Measurements from ENCODE around the gene SGTA.

DNA sequence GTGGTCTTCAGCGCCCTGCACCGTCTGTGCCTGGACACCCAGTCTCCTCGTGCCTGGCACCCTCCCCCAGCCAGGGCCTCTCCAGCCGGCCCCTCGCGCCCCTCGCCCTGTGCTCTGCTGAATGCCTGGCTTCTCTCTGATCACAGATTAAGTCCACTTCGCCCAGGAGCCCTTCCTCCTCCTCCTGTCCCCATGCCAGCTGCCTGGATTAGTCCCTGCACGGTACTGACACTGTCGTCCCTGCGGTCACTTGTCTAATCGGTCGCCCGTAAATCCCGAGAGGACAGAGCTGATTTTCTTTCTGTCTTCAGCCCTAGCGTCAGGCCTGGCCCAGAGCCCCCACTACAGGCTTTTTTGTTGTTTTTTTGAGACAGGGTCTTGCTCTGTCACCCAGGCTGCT, 8.8 kb upstream of the SGTA start:
- TF ChIP-seq, protein P1, sequence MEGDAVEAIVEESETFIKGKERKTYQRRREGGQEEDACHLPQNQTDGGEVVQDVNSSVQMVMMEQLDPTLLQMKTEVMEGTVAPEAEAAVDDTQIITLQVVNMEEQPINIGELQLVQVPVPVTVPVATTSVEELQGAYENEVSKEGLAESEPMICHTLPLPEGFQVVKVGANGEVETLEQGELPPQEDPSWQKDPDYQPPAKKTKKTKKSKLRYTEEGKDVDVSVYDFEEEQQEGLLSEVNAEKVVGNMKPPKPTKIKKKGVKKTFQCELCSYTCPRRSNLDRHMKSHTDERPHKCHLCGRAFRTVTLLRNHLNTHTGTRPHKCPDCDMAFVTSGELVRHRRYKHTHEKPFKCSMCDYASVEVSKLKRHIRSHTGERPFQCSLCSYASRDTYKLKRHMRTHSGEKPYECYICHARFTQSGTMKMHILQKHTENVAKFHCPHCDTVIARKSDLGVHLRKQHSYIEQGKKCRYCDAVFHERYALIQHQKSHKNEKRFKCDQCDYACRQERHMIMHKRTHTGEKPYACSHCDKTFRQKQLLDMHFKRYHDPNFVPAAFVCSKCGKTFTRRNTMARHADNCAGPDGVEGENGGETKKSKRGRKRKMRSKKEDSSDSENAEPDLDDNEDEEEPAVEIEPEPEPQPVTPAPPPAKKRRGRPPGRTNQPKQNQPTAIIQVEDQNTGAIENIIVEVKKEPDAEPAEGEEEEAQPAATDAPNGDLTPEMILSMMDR (IDR thresholded peaks at IDR 0.05), result no peak
- TF ChIP-seq POLR2AphosphoS5 (IDR thresholded peaks at IDR 0.05), result no peak

Measured in prostate gland (tissue), 2 donors.